PFSK-1 (cell line): Measurements from ENCODE around the gene NOVA2.

Experiments
- POLR2AphosphoS5 ChIP-seq: IDR thresholded peaks from 2 replicates; pipeline ENCODE4 v1.6.1; 2012; ENCODE audit warnings: low read depth, mild to moderate bottlenecking, control low read depth, low read length, moderate library complexity
- SIN3A ChIP-seq: IDR thresholded peaks from 2 replicates; pipeline ENCODE4 v1.6.1; 2012; ENCODE audit warnings: mild to moderate bottlenecking, low read length, moderate library complexity, borderline replicate concordance; ENCODE audit not compliant: insufficient read depth
- TF ChIP-seq, protein P1 (sequence below), 2 experiments: IDR thresholded peaks; 2 replicates each; pipeline versions ENCODE4 v1.6.1 to v1.8.0; 2011 to 2012; ENCODE audit warnings: low read depth in 2 of 2, low read length in 2 of 2, control low read depth in 1 of 2, inconsistent platforms in 1 of 2, mild to moderate bottlenecking in 1 of 2, moderate library complexity in 1 of 2; ENCODE audit not compliant: insufficient read depth in 1 of 2

DNA sequence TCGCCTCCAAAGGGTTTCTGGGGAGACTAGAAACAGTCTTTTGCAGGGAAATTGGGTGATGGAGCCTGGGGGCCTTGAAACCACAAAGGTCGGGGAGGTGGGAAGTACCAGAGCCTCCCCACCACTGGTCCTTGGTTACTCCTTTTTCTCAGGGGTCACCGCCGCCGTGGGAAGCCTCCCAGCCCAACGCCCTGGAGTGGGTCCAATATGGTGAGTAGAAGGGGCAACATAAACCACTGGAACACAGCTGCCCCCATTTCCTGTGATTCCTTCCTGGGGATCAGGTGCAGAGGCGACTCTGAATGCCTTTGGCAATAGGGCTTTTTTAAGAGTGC is 43.4 kb upstream of the NOVA2 start:
- TF ChIP-seq SIN3A (no peak), POLR2AphosphoS5 (no peak)
- TF ChIP-seq, protein P1, sequence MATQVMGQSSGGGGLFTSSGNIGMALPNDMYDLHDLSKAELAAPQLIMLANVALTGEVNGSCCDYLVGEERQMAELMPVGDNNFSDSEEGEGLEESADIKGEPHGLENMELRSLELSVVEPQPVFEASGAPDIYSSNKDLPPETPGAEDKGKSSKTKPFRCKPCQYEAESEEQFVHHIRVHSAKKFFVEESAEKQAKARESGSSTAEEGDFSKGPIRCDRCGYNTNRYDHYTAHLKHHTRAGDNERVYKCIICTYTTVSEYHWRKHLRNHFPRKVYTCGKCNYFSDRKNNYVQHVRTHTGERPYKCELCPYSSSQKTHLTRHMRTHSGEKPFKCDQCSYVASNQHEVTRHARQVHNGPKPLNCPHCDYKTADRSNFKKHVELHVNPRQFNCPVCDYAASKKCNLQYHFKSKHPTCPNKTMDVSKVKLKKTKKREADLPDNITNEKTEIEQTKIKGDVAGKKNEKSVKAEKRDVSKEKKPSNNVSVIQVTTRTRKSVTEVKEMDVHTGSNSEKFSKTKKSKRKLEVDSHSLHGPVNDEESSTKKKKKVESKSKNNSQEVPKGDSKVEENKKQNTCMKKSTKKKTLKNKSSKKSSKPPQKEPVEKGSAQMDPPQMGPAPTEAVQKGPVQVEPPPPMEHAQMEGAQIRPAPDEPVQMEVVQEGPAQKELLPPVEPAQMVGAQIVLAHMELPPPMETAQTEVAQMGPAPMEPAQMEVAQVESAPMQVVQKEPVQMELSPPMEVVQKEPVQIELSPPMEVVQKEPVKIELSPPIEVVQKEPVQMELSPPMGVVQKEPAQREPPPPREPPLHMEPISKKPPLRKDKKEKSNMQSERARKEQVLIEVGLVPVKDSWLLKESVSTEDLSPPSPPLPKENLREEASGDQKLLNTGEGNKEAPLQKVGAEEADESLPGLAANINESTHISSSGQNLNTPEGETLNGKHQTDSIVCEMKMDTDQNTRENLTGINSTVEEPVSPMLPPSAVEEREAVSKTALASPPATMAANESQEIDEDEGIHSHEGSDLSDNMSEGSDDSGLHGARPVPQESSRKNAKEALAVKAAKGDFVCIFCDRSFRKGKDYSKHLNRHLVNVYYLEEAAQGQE (IDR thresholded peaks at IDR 0.05; ENCODE audit: insufficient read depth in 1 of 2, low read depth in 2 of 2, low read length in 2 of 2): no peak
